Left lung (tissue), 10 donors: ENCODE measurements around the gene BTN1A1. TPM values are rescaled to one million over a fixed set of nuclear protein-coding genes. Genes with fewer than 3 reads are reported as not detected.
"Not testable (repeated sequence)": the region's sequence is repeated elsewhere in the genome, so short reads cannot be mapped to it uniquely, and the experiment has no call there.

Source experiments
- ATAC-seq: fragments of 200-7000 bp; cut with Tn5 transposase; one replicate; pipeline ENCODE4 v1.9.1; 2020; ENCODE audit warnings: moderate library complexity
- DNase-seq, 4 donors: peaks; one replicate each; pipeline ENCODE4 v3.0.0-alpha.2; 2013 to 2020
- H3K27ac ChIP-seq, 2 donors: fragments of 200-600 bp; sonication (generic) in 1 of 2; one replicate each; pipeline versions ENCODE4 v1.5.0 to v1.8.0; 2020 to 2021
- H3K27me3 ChIP-seq, 2 donors: fragments of 200-600 bp; sonication (generic) in 1 of 2; one replicate each; pipeline versions ENCODE4 v1.5.0 to v1.8.0; 2020 to 2021
- H3K36me3 ChIP-seq, 2 donors: fragments of 200-600 bp; sonication (generic) in 1 of 2; one replicate each; pipeline versions ENCODE4 v1.5.0 to v1.8.0; 2020 to 2021
- H3K4me1 ChIP-seq, 2 donors: fragments of 200-600 bp; one replicate each; pipeline ENCODE4 v1.8.0; 2021
- H3K4me3 ChIP-seq, 2 donors: fragments of 200-600 bp; sonication (generic) in 1 of 2; one replicate each; pipeline versions ENCODE4 v1.5.0 to v1.8.0; 2020 to 2021; ENCODE audit warnings: mild to moderate bottlenecking in 1 of 2
- H3K9me3 ChIP-seq, 2 donors: fragments of 200-600 bp; sonication (generic) in 1 of 2; one replicate each; pipeline versions ENCODE4 v1.5.0 to v1.8.0; 2020 to 2021
- intact Hi-C, 2 donors: fragments of 100-400 bp; cut with DNase I; formaldehyde crosslinking; loops; one replicate each; pipeline versions ENCODE4 v1.11.2 to v1.14.2; 2022
- polyA plus RNA-seq, 6 donors: library from polyadenylated mRNA; unstranded; fragments of 120-200 nt; gene quantifications; one replicate each; pipeline ENCODE4 v1.2.1, GENCODE V29; 2013; ENCODE audit not compliant: insufficient read length in 6 of 6
- total RNA-seq, 2 donors: library from RNA; stranded (reverse); fragmentation: NEBNext Ultra II Directional; extraction: Animal tissue kit (Norgen Biotek cat#: 25700); gene quantifications; one replicate each; pipeline ENCODE4 v1.2.1, GENCODE V29; 2021
- TF ChIP-seq, protein P1 (sequence below), 2 donors: fragments of 200-600 bp; sonication (generic) in 1 of 2; IDR thresholded peaks; one replicate each; pipeline versions ENCODE4 v1.5.0 to v1.8.0; 2021; ENCODE audit warnings: antibody characterized with exemption in 2 of 2
- donor health status: DM: no; HTN: yes; CAD: no.
- donor health status: DM: no; HTN: no; CAD: no.

The BTN1A1 gene
- total and polyA plus RNA-seq, 8 donors, result 0.15 to 0.32 (median 0.23) TPM; not detected in 2

DNA sequence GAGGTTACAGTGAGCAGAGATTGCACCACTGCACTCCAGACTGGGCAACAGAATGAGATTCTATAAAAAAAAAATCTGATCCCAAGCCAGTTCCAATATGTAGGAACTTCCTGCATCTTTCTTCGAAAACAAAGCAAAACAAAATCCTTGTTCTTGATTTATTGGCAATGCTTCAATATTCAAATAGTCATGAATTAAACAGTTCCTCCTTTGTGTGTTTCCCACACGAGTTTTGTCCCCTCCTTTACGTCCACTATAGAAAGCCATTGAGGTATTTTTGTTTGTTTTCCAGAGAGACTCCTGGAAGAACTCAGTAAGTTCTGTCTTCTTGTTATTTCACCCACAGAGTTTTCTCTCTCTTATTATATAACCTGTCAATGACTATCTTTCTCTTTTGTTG lies 7.6 kb downstream of the BTN1A1 start:
- no peak overlapping the region for H3K4me3 ChIP-seq
- intact Hi-C loops, result no loop called here
- no peak for DNase-seq
- no peaks in the 10 kb centered on the region for H3K4me1 ChIP-seq
- no peaks in the 10 kb centered on the region for H3K9me3 ChIP-seq
- H3K27ac ChIP-seq, result no peak overlapping the region
- no peak for ATAC-seq
- H3K36me3 ChIP-seq, result no peaks in the 10 kb centered on the region
- H3K27me3 ChIP-seq, result peaks cover 6 to 22% of the 10 kb centered on the region in 2 donors
- TF ChIP-seq, protein P1, sequence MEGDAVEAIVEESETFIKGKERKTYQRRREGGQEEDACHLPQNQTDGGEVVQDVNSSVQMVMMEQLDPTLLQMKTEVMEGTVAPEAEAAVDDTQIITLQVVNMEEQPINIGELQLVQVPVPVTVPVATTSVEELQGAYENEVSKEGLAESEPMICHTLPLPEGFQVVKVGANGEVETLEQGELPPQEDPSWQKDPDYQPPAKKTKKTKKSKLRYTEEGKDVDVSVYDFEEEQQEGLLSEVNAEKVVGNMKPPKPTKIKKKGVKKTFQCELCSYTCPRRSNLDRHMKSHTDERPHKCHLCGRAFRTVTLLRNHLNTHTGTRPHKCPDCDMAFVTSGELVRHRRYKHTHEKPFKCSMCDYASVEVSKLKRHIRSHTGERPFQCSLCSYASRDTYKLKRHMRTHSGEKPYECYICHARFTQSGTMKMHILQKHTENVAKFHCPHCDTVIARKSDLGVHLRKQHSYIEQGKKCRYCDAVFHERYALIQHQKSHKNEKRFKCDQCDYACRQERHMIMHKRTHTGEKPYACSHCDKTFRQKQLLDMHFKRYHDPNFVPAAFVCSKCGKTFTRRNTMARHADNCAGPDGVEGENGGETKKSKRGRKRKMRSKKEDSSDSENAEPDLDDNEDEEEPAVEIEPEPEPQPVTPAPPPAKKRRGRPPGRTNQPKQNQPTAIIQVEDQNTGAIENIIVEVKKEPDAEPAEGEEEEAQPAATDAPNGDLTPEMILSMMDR (IDR thresholded peaks at IDR 0.05), result no peak

DNA sequence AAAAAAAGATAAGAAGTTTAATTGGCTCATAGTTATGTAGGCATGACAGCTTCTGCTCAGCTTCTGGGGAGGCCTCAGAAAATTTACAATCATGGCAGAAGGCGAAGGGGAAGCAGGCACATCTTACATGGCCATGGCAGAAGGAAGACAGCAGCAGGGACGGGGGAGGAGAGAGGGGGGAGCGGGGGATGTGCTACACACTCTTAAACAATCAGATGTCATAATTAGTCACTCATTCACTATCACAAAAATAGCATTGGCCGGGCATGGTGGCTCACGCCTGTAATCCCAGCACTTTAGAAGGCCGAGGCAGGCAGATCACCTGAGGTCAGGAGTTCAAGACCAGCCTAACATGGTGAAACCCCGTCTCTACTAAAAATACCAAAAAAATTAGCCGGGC lies 10.9 kb downstream of the BTN1A1 start:
- H3K27me3 ChIP-seq, H3K27ac ChIP-seq, H3K4me1 ChIP-seq, intact Hi-C loops, ATAC-seq, DNase-seq, H3K9me3 ChIP-seq, H3K4me3 ChIP-seq, H3K36me3 ChIP-seq: not testable (repeated sequence)

DNA sequence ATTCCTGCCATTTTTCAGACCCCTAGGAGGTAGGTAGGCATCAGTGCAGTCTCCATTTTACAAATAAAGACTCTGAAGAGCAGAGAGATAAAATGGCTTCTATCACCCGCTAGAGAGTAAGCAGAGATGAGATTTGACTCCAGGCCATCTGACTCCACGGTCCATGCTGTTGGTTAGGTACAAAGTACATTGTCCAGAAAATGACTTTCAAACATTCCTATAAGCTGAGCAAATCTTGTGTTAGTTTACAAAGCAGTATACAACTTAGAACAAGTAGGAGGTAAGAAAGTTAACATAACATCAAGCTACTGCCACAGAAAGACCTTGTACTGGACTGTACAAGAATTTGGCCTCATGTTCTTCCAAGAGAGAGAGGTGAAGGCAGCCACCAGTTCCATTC lies 14.9 kb downstream of the BTN1A1 start:
- TF ChIP-seq, protein P1 (IDR thresholded peaks at IDR 0.05), result no peak
- H3K27ac ChIP-seq, result no peak overlapping the region
- no peak for ATAC-seq
- H3K9me3 ChIP-seq, result no peaks in the 10 kb centered on the region
- no peaks in the 10 kb centered on the region for H3K36me3 ChIP-seq
- intact Hi-C loops, result no loop called here
- H3K4me3 ChIP-seq, result no peak overlapping the region
- DNase-seq, result no peak
- no peaks in the 10 kb centered on the region for H3K27me3 ChIP-seq
- H3K4me1 ChIP-seq, result peaks cover 0 to under 1% of the 10 kb centered on the region in 2 donors

DNA sequence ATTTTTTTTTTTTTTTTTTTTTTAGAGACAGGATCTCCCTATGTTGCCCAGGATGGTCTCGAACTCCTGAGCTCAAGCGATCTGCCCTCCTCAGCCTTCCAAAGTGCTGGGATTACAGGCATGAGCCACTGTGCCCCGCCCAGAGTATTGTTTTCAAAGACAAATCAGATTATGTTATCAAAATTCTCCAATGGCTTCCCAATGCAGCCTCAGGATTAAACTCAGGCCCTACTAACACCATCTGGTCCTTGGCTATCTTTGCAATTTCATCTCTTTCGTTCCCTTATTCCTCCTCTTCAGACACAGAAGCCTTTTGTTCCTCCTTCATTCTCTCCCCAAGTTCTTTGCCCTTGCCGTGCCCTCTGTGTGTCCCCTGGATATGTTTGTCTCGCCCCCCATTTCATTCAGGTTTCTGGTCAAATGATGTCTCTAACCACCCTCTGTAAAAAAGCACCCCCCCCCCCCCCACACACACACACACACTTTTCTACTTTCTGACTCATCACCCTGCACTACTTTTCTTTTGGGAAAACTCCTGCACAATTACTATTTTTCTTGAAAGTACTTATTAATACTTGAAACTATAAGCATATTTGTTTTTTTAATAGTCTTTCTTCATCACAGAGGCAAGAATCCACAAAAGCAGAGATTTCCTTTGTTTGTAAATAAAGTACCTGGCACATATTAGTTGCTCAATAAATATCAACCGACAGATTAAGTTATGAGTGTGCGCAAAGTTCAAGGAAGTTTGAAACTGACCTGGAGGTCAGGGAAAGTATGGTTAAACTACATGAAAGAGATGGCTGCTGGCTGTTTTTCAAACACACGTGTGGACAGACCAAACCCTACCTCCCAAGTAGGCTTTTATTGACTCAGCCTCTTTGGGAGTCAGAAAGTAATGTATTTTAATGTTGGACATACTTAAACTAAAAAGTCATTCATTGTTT lies 16.7 kb downstream of the BTN1A1 start:
- intact Hi-C loops, result no loop called here
- ATAC-seq, result no peak

DNA sequence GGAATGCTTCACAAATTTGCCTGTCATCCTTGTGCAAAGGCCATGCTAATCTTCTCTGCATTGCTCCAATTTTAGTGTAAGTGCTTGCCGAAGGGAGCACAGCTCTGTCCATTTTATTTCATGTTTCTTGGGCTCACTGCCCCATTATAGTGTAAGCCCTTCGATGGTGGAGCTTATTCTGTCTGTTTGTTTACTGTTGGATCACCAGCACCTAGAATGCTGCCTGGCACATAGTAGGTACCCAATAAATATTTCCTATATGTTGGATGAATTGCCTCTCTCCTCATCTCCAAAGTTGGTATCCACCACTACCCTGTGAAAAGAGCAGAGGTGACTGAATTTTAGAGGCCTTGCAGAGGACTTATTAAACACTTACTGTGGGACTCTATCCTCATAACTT lies 19.3 kb downstream of the BTN1A1 start:
- no peak for DNase-seq
- H3K4me1 ChIP-seq, result peaks cover 4 to 24% of the 10 kb centered on the region in 2 donors
- no peak overlapping the region for H3K4me3 ChIP-seq
- TF ChIP-seq, protein P1 (IDR thresholded peaks at IDR 0.05), result no peak
- no peak for ATAC-seq
- no peaks in the 10 kb centered on the region for H3K9me3 ChIP-seq
- H3K27me3 ChIP-seq, result no peaks in the 10 kb centered on the region
- no peak overlapping the region for H3K27ac ChIP-seq
- intact Hi-C loops, result no loop called here
- no peaks in the 10 kb centered on the region for H3K36me3 ChIP-seq

More for the DNA sequence above, 16.7 kb downstream of the BTN1A1 start:
- H3K27ac ChIP-seq, result no peak overlapping the region
- H3K36me3 ChIP-seq, result no peaks in the 10 kb centered on the region
- peaks cover 0 to 6% of the 10 kb centered on the region in 2 donors for H3K4me1 ChIP-seq
- TF ChIP-seq, protein P1 (IDR thresholded peaks at IDR 0.05), result no peak
- H3K9me3 ChIP-seq, result no peaks in the 10 kb centered on the region
- no peaks in the 10 kb centered on the region for H3K27me3 ChIP-seq
- DNase-seq, result no peak
- no peak overlapping the region for H3K4me3 ChIP-seq
